Raji (cell line): ENCODE data around the gene SCNN1G.

Experiments used
- POLR2A ChIP-seq: IDR thresholded peaks from 2 replicates; pipeline ENCODE4 v1.6.1; 2011; ENCODE audit warnings: low read depth, low read length, control low read depth; ENCODE audit not compliant: insufficient read depth

Gene SCNN1G

GRCh38 chr16:23175651-23176050, 6.9 kb upstream of the SCNN1G start:
- no peak for TF ChIP-seq POLR2A

GRCh38 chr16:23181506-23181905, 1.0 kb upstream of the SCNN1G start:
- TF ChIP-seq POLR2A = no peak

GRCh38 chr16:23182206-23182678, 303 bp upstream of the SCNN1G start:
- TF ChIP-seq POLR2A = no peak

- no peak for TF ChIP-seq POLR2A
Measured at GRCh38 chr16:23183543-23183862, 958 bp downstream of the SCNN1G start.

GRCh38 chr16:23185656-23186055, 3.1 kb downstream of the SCNN1G start:
- no peak for TF ChIP-seq POLR2A

- TF ChIP-seq POLR2A = no peak
Measured at GRCh38 chr16:23186171-23186570, 3.6 kb downstream of the SCNN1G start.

- no peak for TF ChIP-seq POLR2A
Measured at GRCh38 chr16:23187341-23187740, 4.8 kb downstream of the SCNN1G start.

- no peak for TF ChIP-seq POLR2A
Measured at GRCh38 chr16:23188911-23189310, 6.4 kb downstream of the SCNN1G start.

- no peak for TF ChIP-seq POLR2A
Measured at GRCh38 chr16:23194497-23195221, 12.1 kb downstream of the SCNN1G start.

- TF ChIP-seq POLR2A = no peak
Measured at GRCh38 chr16:23195366-23195978, 12.9 kb downstream of the SCNN1G start.

- no peak for TF ChIP-seq POLR2A
Measured at GRCh38 chr16:23196539-23196938, 14.0 kb downstream of the SCNN1G start.

- TF ChIP-seq POLR2A = no peak
Measured at GRCh38 chr16:23202166-23202565, 19.6 kb downstream of the SCNN1G start.

- TF ChIP-seq POLR2A = no peak
Measured at GRCh38 chr16:23206986-23207385, 24.4 kb downstream of the SCNN1G start.

GRCh38 chr16:23207485-23207884, 24.9 kb downstream of the SCNN1G start:
- TF ChIP-seq POLR2A = no peak

GRCh38 chr16:23209606-23210005, 27.1 kb downstream of the SCNN1G start:
- no peak for TF ChIP-seq POLR2A

GRCh38 chr16:23213831-23214230, 31.3 kb downstream of the SCNN1G start:
- TF ChIP-seq POLR2A = no peak

GRCh38 chr16:23214796-23215195, 32.3 kb downstream of the SCNN1G start:
- no peak for TF ChIP-seq POLR2A
